Thyroid gland (tissue), 4 donors: ENCODE results near the gene DSEL. TPM values are rescaled to one million over a fixed set of nuclear protein-coding genes. Genes with fewer than 3 reads are reported as not detected.
A peak's percentile ranks its signal among the peaks of the same experiment; 100 is the strongest.

Source experiments
- DNase-seq, 2 donors: peaks; one replicate each; pipeline ENCODE4 v3.0.0-alpha.2; 2019
- H3K27ac ChIP-seq, 3 donors: fragments of 200-600 bp; sonication (generic); 1 replicate in 2 of 3; 2 replicates in 1 of 3; pipeline ENCODE4 v1.5.1; 2016 to 2019; ENCODE audit warnings: mild to moderate bottlenecking in 1 of 3, moderate library complexity in 1 of 3
- H3K27me3 ChIP-seq: fragments of 200-600 bp; sonication (generic); one replicate; pipeline ENCODE4 v1.5.1; 2019
- H3K36me3 ChIP-seq, 2 donors: fragments of 200-600 bp; sonication (generic); one replicate each; pipeline ENCODE4 v1.5.1; 2016 to 2019
- H3K4me1 ChIP-seq, 2 donors: fragments of 200-600 bp; sonication (generic); one replicate each; pipeline ENCODE4 v1.5.1; 2017 to 2019
- H3K4me3 ChIP-seq, 3 donors: fragments of 200-600 bp; sonication (generic); replicated peaks in 1 of 3; 1 replicate in 2 of 3; 2 replicates in 1 of 3; pipeline ENCODE4 v1.5.1; 2016; ENCODE audit warnings: mild to moderate bottlenecking in 1 of 3
- H3K9me3 ChIP-seq: fragments of 200-600 bp; sonication (generic); one replicate; pipeline ENCODE4 v1.5.1; 2017
- POLR2A ChIP-seq, 2 donors: fragments of 450-650 bp; IDR thresholded peaks; one replicate each; pipeline ENCODE4 v1.6.1; 2017; ENCODE audit warnings: antibody characterized with exemption in 2 of 2, mild to moderate bottlenecking in 2 of 2, moderate library complexity in 1 of 2
- WGBS, 2 donors: methylation state at CpG; one replicate each; pipeline ENCODE4 v1.1.5; 2017; 5-methylcytosine and 5-hydroxymethylcytosine counted together
- intact Hi-C: fragments of 100-400 bp; cut with DNase I; formaldehyde crosslinking; loops from one replicate; pipeline ENCODE4 v1.15.1; 2023
- total RNA-seq, 4 donors: library from RNA; depleted of rRNA; stranded (reverse); fragments of >200 nt; gene quantifications; one replicate each; pipeline ENCODE4 v1.2.3, GENCODE V29; 2016
- TF ChIP-seq, protein P1 (sequence below), 6 experiments: fragments of 200-600 bp in 3 of 6; fragments of 450-650 bp in 3 of 6; sonication (generic) in 3 of 6; IDR thresholded peaks; one replicate each; pipeline ENCODE4 v1.5.1; 2016 to 2019; ENCODE audit warnings: antibody characterized with exemption in 6 of 6, mild to moderate bottlenecking in 2 of 6, inconsistent platforms in 1 of 6, moderate library complexity in 1 of 6

DSEL gene
- total RNA-seq, 4 donors from 2014 or later, result 5.7 to 8.2 (median 7.5) TPM

DNA sequence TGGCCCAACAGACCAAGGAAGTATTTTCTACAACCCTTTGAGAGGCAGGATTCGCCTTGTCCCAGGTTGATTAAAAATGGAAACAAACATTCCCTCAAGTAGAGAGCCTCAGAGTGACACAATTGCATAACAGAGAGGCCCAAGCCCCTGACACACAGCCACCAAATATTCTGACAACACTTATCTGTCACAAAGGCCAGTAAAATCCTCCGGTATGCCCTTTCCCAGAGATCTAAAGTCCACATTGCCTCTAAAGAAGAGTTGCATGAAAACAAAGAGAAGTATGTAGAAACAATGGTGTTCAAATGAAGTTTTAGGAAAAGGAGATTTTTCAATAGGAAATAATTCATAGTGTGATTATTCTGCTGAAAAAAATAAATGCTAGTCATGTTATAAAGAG lies 32.1 kb downstream of the DSEL start:
- WGBS, 2 donors, result 34 to 47% methylated on average over 2 of the region's 2 CpGs
- intact Hi-C loops, result no loop called here
- no peak overlapping the region for H3K27ac ChIP-seq
- peaks cover 0 to 10% of the 10 kb centered on the region in 2 donors for H3K4me1 ChIP-seq
- no peaks in the 10 kb centered on the region for H3K27me3 ChIP-seq
- no peaks in the 10 kb centered on the region for H3K36me3 ChIP-seq
- H3K9me3 ChIP-seq, result no peaks in the 10 kb centered on the region
- H3K4me3 ChIP-seq, result no peak overlapping the region
- DNase-seq, result peak; percentile 14 to 28
- TF ChIP-seq, protein P1, sequence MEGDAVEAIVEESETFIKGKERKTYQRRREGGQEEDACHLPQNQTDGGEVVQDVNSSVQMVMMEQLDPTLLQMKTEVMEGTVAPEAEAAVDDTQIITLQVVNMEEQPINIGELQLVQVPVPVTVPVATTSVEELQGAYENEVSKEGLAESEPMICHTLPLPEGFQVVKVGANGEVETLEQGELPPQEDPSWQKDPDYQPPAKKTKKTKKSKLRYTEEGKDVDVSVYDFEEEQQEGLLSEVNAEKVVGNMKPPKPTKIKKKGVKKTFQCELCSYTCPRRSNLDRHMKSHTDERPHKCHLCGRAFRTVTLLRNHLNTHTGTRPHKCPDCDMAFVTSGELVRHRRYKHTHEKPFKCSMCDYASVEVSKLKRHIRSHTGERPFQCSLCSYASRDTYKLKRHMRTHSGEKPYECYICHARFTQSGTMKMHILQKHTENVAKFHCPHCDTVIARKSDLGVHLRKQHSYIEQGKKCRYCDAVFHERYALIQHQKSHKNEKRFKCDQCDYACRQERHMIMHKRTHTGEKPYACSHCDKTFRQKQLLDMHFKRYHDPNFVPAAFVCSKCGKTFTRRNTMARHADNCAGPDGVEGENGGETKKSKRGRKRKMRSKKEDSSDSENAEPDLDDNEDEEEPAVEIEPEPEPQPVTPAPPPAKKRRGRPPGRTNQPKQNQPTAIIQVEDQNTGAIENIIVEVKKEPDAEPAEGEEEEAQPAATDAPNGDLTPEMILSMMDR (IDR thresholded peaks at IDR 0.05), result no peak
- no peak for TF ChIP-seq POLR2A (IDR thresholded peaks at IDR 0.05)

DNA sequence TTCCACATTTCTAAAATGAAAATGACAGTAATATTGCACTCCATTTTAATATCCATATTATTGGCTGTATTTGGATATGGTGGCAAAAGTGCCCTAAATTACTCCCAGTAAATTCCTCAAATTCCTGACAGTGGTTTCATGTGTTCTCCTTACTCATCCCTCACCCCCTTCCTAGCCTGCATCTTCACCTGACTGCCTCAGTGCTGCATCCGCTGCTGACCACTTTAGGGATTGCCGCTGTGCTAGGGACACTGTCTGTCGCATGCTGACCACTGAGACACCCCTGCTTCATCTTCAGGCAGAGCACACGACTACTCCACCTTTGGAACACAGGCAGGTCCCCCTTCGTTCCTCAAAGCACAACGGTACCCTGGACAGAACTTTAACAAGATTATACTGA lies 32.6 kb downstream of the DSEL start:
- H3K27ac ChIP-seq, result no peak overlapping the region
- no peak overlapping the region for H3K4me3 ChIP-seq
- H3K4me1 ChIP-seq, result peaks cover 0 to 10% of the 10 kb centered on the region in 2 donors
- H3K36me3 ChIP-seq, result no peaks in the 10 kb centered on the region
- no peaks in the 10 kb centered on the region for H3K27me3 ChIP-seq
- H3K9me3 ChIP-seq, result no peaks in the 10 kb centered on the region
- 42 to 53% methylated on average over 6 of the region's 6 CpGs for WGBS, 2 donors
- TF ChIP-seq POLR2A (IDR thresholded peaks at IDR 0.05), result no peak
- TF ChIP-seq, protein P1 (IDR thresholded peaks at IDR 0.05), result no peak
- DNase-seq, result peak in 1 of 2 donors; percentile 9
- intact Hi-C loops, result no loop called here

DNA sequence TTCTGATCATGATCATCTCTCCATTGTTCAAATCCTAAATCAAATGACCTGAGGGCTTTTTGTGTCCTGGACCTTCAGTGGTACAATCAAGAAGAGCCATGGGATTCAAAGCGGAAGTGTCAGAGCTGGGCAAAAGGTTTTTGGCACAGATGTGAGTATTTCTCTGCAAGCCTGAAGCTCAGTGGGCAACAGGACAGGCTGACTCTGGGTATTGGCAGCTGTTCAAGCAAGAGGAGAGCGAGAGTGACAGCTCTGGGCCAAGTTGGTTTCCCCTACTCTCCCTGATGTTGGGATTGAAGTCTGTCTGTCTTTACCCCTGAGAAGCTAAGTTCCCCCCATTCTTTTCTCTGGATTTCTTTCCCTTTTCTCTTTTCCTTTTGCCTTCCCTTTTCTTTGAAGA lies 33.3 kb downstream of the DSEL start:
- no peak for TF ChIP-seq POLR2A (IDR thresholded peaks at IDR 0.05)
- TF ChIP-seq, protein P1 (IDR thresholded peaks at IDR 0.05), result no peak
- peaks cover 0 to 10% of the 10 kb centered on the region in 2 donors for H3K4me1 ChIP-seq
- no peaks in the 10 kb centered on the region for H3K36me3 ChIP-seq
- WGBS, 2 donors, result 29 to 32% methylated on average over 2 of the region's 2 CpGs
- peak; percentile 48 to 64 for DNase-seq
- H3K27ac ChIP-seq, result peak overlapping the region in 1 of 3 donors; percentile 14
- H3K9me3 ChIP-seq, result no peaks in the 10 kb centered on the region
- intact Hi-C loops, result no loop called here
- H3K4me3 ChIP-seq, result no peak overlapping the region
- H3K27me3 ChIP-seq, result no peaks in the 10 kb centered on the region

DNA sequence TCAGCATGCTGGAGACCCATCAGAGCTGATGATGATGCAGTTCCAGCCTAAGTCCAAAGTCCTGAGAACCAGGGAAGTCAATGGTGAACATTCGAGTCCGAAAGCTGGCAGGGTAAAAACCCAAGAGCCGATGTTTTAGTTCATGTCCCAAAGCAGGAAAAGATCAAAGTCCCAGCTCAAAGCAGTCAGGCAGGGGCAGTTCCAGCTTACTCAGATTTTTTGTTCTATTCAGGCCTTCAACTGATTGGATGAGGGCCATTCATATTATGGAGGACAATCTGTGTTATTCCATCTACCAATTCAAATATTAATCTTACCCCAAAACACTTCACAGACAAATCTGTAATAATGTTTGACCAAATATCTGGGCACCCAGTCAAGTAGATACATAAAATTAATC lies 38.3 kb downstream of the DSEL start:
- Histone ChIP-seq H3K9me3 (no peaks in the 10 kb centered on the region), H3K27ac (no peak overlapping the region), H3K4me3 (no peak overlapping the region), H3K4me1 (no peaks in the 10 kb centered on the region), H3K27me3 (no peaks in the 10 kb centered on the region), H3K36me3 (no peaks in the 10 kb centered on the region)
- WGBS, 2 donors, result 87 to 92% methylated on average over 3 of the region's 3 CpGs
- DNase-seq, result no peak
- intact Hi-C loops, result no loop called here
- TF ChIP-seq POLR2A (IDR thresholded peaks at IDR 0.05), result no peak
- TF ChIP-seq, protein P1 (IDR thresholded peaks at IDR 0.05), result no peak

GRCh38 chr18:67477522-67477921 lies 39.0 kb downstream of the DSEL start:
- Histone ChIP-seq H3K4me3 (no peak overlapping the region), H3K36me3 (no peaks in the 10 kb centered on the region), H3K27ac (no peak overlapping the region), H3K27me3 (no peaks in the 10 kb centered on the region), H3K4me1 (no peaks in the 10 kb centered on the region), H3K9me3 (no peaks in the 10 kb centered on the region)
- intact Hi-C loops, result no loop called here
- WGBS, 2 donors, result 73 to 97% methylated on average over 2 of the region's 2 CpGs
- no peak for DNase-seq
- TF ChIP-seq, protein P1 (IDR thresholded peaks at IDR 0.05), result no peak
- no peak for TF ChIP-seq POLR2A (IDR thresholded peaks at IDR 0.05)
